Pancreas (tissue), 10 donors: ENCODE data around the gene CPED1. TPM values are rescaled to one million over a fixed set of nuclear protein-coding genes. Genes with fewer than 3 reads are reported as not detected.

ENCODE experiments used
- ATAC-seq, 4 donors: fragments of 200-7000 bp; cut with Tn5 transposase; one replicate each; pipeline versions ENCODE4 v1.8.0 to v1.9.1; 2020; ENCODE audit warnings: mild to moderate bottlenecking in 4 of 4, moderate library complexity in 4 of 4
- DNase-seq, 6 donors: peaks; one replicate each; pipeline ENCODE4 v3.0.0-alpha.2; 2020
- FAIRE-seq: peaks from 2 replicates; lab custom pipeline; 2012; peaks lifted over from hg19 to GRCh38; lab: Jason Lieb, UNC
- H3K27ac ChIP-seq, 4 donors: fragments of 200-600 bp; sonication (generic); 1 replicate in 3 of 4; 2 replicates in 1 of 4; pipeline versions ENCODE4 v1.5.0 to v1.8.0; 2020
- H3K27me3 ChIP-seq, 4 donors: fragments of 200-600 bp; one replicate each; pipeline ENCODE4 v1.8.0; 2021
- H3K36me3 ChIP-seq, 3 donors: fragments of 200-600 bp; sonication (generic) in 1 of 3; one replicate each; pipeline versions ENCODE4 v1.5.0 to v1.8.0; 2020 to 2021
- H3K4me1 ChIP-seq, 3 donors: fragments of 200-600 bp; one replicate each; pipeline ENCODE4 v1.8.0; 2021
- H3K4me3 ChIP-seq, 4 donors: fragments of 200-600 bp; sonication (generic) in 2 of 4; one replicate each; pipeline versions ENCODE4 v1.5.0 to v1.8.0; 2020 to 2021
- H3K9me3 ChIP-seq, 4 donors: fragments of 200-600 bp; one replicate each; pipeline ENCODE4 v1.8.0; 2021
- CTCF ChIP-seq, 4 donors: fragments of 200-600 bp; sonication (generic) in 3 of 4; IDR thresholded peaks; one replicate each; pipeline versions ENCODE4 v1.5.0 to v1.8.0; 2021; ENCODE audit warnings: antibody characterized with exemption in 4 of 4
- WGBS, 2 donors: extraction: QIAGEN DNeasy Blood & Tissue Kit; methylation state at CpG; one replicate each; pipeline ENCODE4 v1.1.7; 2013; 5-methylcytosine and 5-hydroxymethylcytosine counted together
- intact Hi-C, 3 donors: fragments of 100-400 bp; cut with DNase I; formaldehyde crosslinking; loops; one replicate each; pipeline versions ENCODE4 v1.11.1 to v1.14.2; 2022
- polyA plus RNA-seq, 2 donors: library from polyadenylated mRNA; stranded (reverse); fragments of 200-250 nt; gene quantifications; one replicate each; pipeline ENCODE4 v1.2.3, GENCODE V29; 2013
- total RNA-seq, 6 donors: library from RNA; stranded (reverse); fragmentation: NEBNext Ultra II Directional in 4 of 6; extraction: Animal tissue kit (Norgen Biotek cat#: 25700) in 4 of 6; gene quantifications; one replicate each; pipeline versions ENCODE4 v1.2.1 to v1.2.4, GENCODE V29; 2021 to 2023
- donor health status: healthy with polysubstance abuse.
- donor health status: DM: no; HTN: no; CAD: no; lungs with moderate emphysema.
- donor health status: DM: no; HTN: no; CAD: no.
- donor health status: control.
- donor health status: control.
- donor health status: Bipolar disorder and iron deficiency.
- donor health status: DM: yes; HTN: yes; CAD: no.
- donor health status: DM: no; HTN: no; CAD: no.
- donor health status: DM: no; HTN: no; CAD: no.
- donor health status: DM: yes; HTN: yes; CAD: no.

Gene CPED1
- total and polyA plus RNA-seq, 8 donors: 0.57 to 6.1 (median 1.3) TPM

DNA sequence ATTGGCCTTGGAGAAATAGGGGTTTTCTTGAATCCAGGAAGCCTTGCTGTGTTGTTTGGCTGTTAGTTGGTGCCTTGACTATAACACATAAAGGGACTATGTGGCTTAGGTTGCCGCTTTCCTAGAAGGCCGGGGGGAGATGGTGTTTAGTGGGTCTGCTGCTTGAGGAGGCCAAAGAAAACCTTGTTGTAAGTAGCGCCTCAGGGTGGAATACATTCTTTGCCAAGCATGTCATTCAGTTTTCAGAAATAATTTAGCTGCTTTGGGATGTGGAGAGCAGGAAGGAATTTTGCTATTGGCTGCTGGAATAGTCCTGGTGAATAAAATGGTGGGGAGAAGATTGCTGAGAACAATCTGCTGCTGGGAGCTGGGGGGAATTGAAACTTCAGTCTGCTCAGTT lies 207.4 kb downstream of the CPED1 start:
- no peaks in the 10 kb centered on the region for H3K27me3 ChIP-seq
- 88 to 90% methylated on average over 3 of the region's 3 CpGs for WGBS, 2 donors
- no peak for DNase-seq
- H3K4me3 ChIP-seq: no peak overlapping the region
- no peak for TF ChIP-seq CTCF (IDR thresholded peaks at IDR 0.05)
- H3K36me3 ChIP-seq: no peaks in the 10 kb centered on the region
- H3K4me1 ChIP-seq: no peaks in the 10 kb centered on the region
- no peak for FAIRE-seq
- intact Hi-C loops: no loop called here
- ATAC-seq: no peak
- H3K27ac ChIP-seq: no peak overlapping the region
- no peaks in the 10 kb centered on the region for H3K9me3 ChIP-seq

DNA sequence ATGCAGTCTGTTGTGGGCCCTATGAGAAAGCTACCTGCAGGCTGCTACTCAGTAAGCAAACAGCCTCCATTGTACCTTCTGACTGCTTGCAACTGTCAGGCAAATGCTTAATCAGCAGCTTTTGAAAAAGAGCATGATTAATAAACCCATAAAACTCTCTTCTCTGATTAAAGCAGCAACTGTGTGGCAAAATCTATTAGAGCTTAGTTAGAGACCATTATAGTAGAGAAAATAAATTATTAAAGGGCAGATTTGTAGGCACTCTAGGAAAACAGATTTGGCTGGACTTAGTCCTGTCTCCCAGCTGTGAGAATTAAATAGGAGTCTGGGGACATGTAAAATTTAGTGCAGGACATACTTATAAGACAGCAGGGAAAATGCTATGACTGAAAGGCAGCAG lies 207.8 kb downstream of the CPED1 start:
- no peaks in the 10 kb centered on the region for H3K27me3 ChIP-seq
- TF ChIP-seq CTCF (IDR thresholded peaks at IDR 0.05): no peak
- ATAC-seq (no peak), FAIRE-seq (no peak), DNase-seq (no peak)
- intact Hi-C loops: no loop called here
- H3K4me3 ChIP-seq: no peak overlapping the region
- no peaks in the 10 kb centered on the region for H3K9me3 ChIP-seq
- H3K4me1 ChIP-seq: no peaks in the 10 kb centered on the region
- no peaks in the 10 kb centered on the region for H3K36me3 ChIP-seq
- H3K27ac ChIP-seq: no peak overlapping the region

GRCh38 chr7:121197455-121197854 lies 208.9 kb downstream of the CPED1 start:
- WGBS, 2 donors: 91 to 94% methylated on average over 3 of the region's 3 CpGs
- no peak for DNase-seq
- Histone ChIP-seq H3K4me3 (no peak overlapping the region), H3K9me3 (no peaks in the 10 kb centered on the region), H3K36me3 (no peaks in the 10 kb centered on the region), H3K4me1 (no peaks in the 10 kb centered on the region), H3K27me3 (no peaks in the 10 kb centered on the region), H3K27ac (no peak overlapping the region)
- no peak for ATAC-seq
- intact Hi-C loops: no loop called here
- FAIRE-seq: no peak
- TF ChIP-seq CTCF (IDR thresholded peaks at IDR 0.05): no peak

- Histone ChIP-seq H3K36me3 (no peaks in the 10 kb centered on the region), H3K4me3 (no peak overlapping the region), H3K27me3 (no peaks in the 10 kb centered on the region), H3K9me3 (no peaks in the 10 kb centered on the region), H3K4me1 (no peaks in the 10 kb centered on the region), H3K27ac (no peak overlapping the region)
- no peak for DNase-seq
- ATAC-seq: peak in 2 of 4 donors; percentile 41 to 58
- FAIRE-seq: no peak
- no peak for TF ChIP-seq CTCF (IDR thresholded peaks at IDR 0.05)
- intact Hi-C loops: no loop called here
- 36 to 42% methylated on average over 6 of the region's 6 CpGs for WGBS, 2 donors
Measured at GRCh38 chr7:121198502-121198901, 210.0 kb downstream of the CPED1 start.

- Histone ChIP-seq H3K27me3 (no peaks in the 10 kb centered on the region), H3K4me1 (no peaks in the 10 kb centered on the region), H3K9me3 (no peaks in the 10 kb centered on the region), H3K4me3 (no peak overlapping the region), H3K36me3 (no peaks in the 10 kb centered on the region), H3K27ac (no peak overlapping the region)
- no peak for TF ChIP-seq CTCF (IDR thresholded peaks at IDR 0.05)
- ATAC-seq (no peak), FAIRE-seq (no peak), DNase-seq (no peak)
- WGBS, 2 donors: 90 to 91% methylated on average over 2 of the region's 2 CpGs
- intact Hi-C loops: no loop called here
Measured at GRCh38 chr7:121202125-121202524, 213.6 kb downstream of the CPED1 start.
